Smooth muscle cell (in vitro differentiated cells): ENCODE measurements around the gene TACSTD2. TPM values are rescaled to one million over a fixed set of nuclear protein-coding genes. Genes with fewer than 3 reads are reported as not detected.

Experiments used
- DNase-seq: peaks from one replicate; lab custom pipeline; 2025; ENCODE audit not compliant: unreplicated experiment; lab: John Stamatoyannopoulos, UW
- H2AFZ ChIP-seq: fragments of 200-600 bp; sonication (generic); 2 replicates; pipeline ENCODE4 v1.6.0; 2016; ENCODE audit warnings: antibody characterized with exemption, low read depth, mild to moderate bottlenecking
- H3F3A ChIP-seq: fragments of 200-600 bp; sonication (generic); 2 replicates; pipeline ENCODE4 v1.6.0; 2017; ENCODE audit warnings: antibody characterized with exemption, low read depth
- H3K27ac ChIP-seq: fragments of 200-600 bp; sonication (generic); 2 replicates; pipeline ENCODE4 v1.5.1; 2016; ENCODE audit warnings: low read depth, mild to moderate bottlenecking
- H3K27me3 ChIP-seq: fragments of 200-600 bp; sonication (generic); 2 replicates; pipeline ENCODE4 v1.6.1; 2016; ENCODE audit warnings: low read depth, mild to moderate bottlenecking
- H3K36me3 ChIP-seq: fragments of 200-600 bp; sonication (generic); 2 replicates; pipeline ENCODE4 v1.5.1; 2016; ENCODE audit warnings: low read depth
- H3K4me1 ChIP-seq: fragments of 200-600 bp; sonication (generic); 2 replicates; pipeline ENCODE4 v1.5.1; 2016; ENCODE audit warnings: low read depth
- H3K4me2 ChIP-seq: fragments of 200-600 bp; sonication (generic); 2 replicates; pipeline ENCODE4 v1.6.0; 2016; ENCODE audit warnings: mild to moderate bottlenecking
- H3K4me3 ChIP-seq: fragments of 200-600 bp; sonication (generic); 2 replicates; pipeline ENCODE4 v1.5.1; 2016; ENCODE audit warnings: mild to moderate bottlenecking
- H3K79me2 ChIP-seq: fragments of 200-600 bp; sonication (generic); 2 replicates; pipeline ENCODE4 v1.6.0; 2016; ENCODE audit warnings: low read depth, mild to moderate bottlenecking
- H3K9ac ChIP-seq: fragments of 200-600 bp; sonication (generic); 2 replicates; pipeline ENCODE4 v1.6.0; 2016; ENCODE audit warnings: low read depth
- H3K9me3 ChIP-seq: fragments of 200-600 bp; sonication (generic); replicated peaks from 2 replicates; pipeline ENCODE4 v1.5.1; 2016; ENCODE audit warnings: low read depth
- H4K20me1 ChIP-seq: fragments of 200-600 bp; sonication (generic); 2 replicates; pipeline ENCODE4 v1.6.0; 2016; ENCODE audit warnings: low read depth
- WGBS: methylation state at CpG from one replicate; pipeline ENCODE4 v1.1.7; 2016; ENCODE audit warnings: low lambda C conversion rate; 5-methylcytosine and 5-hydroxymethylcytosine counted together
- polyA plus RNA-seq: library from polyadenylated mRNA; unstranded; fragments of >200 nt; fragmentation: Nextera tagmentation; extraction: Ambion mirVana; gene quantifications from 2 replicates; pipeline ENCODE4 v1.2.1, GENCODE V29; 2016
- total RNA-seq: library from RNA; depleted of rRNA; stranded (reverse); fragments of >200 nt; gene quantifications from 2 replicates; pipeline ENCODE4 v1.2.3, GENCODE V29; 2014
- TF ChIP-seq, protein P1 (sequence below): fragments of 200-600 bp; sonication (generic); IDR thresholded peaks from 2 replicates; pipeline ENCODE4 v1.5.1; 2017; ENCODE audit warnings: borderline replicate concordance, mild to moderate bottlenecking, antibody characterized with exemption; ENCODE audit not compliant: insufficient read depth, poor library complexity, severe bottlenecking

Gene TACSTD2
- total and polyA plus RNA-seq, 2 experiments from 2014 or later: 9.8 to 27.3 TPM

DNA sequence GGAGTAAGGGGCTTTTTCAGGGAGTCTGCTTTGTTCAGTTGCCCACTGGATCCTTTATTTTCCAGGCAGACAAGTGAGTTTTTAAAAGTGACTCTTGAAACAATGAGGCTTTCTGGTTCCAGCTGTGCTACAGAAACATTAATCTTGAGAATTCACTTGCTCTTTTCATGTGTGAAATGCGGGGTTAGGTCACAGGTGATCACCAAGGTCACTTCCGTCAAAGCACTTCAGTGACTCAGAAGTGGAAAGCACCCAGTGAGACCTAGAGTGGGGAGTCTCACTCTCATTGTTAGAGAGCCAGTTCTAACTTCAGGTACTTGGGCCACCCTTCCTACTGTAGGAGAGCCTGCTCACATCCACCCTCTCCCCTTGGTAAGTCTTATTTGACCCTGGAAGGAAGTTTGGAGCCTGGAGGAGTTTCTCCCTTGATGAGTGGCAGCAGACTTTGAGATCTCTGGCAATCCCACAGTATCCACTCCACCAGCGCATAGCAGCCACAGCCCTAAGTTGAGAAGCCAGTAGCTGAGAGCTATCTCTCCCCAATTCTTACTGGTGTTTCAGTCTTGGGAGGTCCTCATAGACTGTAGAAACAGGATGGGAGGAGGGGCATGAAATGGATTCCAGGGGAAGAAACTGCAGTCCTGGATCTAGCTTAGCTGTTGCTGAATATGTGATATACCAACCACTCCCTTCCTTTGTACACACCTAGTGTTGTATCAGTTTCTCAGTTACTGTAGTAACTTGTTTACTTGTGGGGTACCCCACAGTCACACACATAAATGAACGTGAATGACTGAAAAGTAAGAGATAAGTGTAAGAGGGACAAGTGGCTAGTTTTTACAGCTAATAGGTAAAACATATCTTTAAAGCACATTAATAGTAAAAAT, 3.1 kb downstream of the TACSTD2 start:
- Histone ChIP-seq H3K4me2 (no peak overlapping the region), H3K79me2 (no peaks in the 10 kb centered on the region), H3K27ac (no peak overlapping the region), H3K9me3 (no peaks in the 10 kb centered on the region), H3K27me3 (peaks cover 16% of the 10 kb centered on the region), H2AFZ (no peak overlapping the region), H3F3A (no peaks in the 10 kb centered on the region), H3K4me3 (no peak overlapping the region), H3K9ac (no peak overlapping the region), H3K36me3 (no peaks in the 10 kb centered on the region), H3K4me1 (no peaks in the 10 kb centered on the region), H4K20me1 (no peaks in the 10 kb centered on the region)
- no peak for DNase-seq
- TF ChIP-seq, protein P1, sequence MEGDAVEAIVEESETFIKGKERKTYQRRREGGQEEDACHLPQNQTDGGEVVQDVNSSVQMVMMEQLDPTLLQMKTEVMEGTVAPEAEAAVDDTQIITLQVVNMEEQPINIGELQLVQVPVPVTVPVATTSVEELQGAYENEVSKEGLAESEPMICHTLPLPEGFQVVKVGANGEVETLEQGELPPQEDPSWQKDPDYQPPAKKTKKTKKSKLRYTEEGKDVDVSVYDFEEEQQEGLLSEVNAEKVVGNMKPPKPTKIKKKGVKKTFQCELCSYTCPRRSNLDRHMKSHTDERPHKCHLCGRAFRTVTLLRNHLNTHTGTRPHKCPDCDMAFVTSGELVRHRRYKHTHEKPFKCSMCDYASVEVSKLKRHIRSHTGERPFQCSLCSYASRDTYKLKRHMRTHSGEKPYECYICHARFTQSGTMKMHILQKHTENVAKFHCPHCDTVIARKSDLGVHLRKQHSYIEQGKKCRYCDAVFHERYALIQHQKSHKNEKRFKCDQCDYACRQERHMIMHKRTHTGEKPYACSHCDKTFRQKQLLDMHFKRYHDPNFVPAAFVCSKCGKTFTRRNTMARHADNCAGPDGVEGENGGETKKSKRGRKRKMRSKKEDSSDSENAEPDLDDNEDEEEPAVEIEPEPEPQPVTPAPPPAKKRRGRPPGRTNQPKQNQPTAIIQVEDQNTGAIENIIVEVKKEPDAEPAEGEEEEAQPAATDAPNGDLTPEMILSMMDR: no peak
- 77% methylated on average over 4 of the region's 4 CpGs for WGBS

GRCh38 chr1:58573138-58573537, 3.9 kb downstream of the TACSTD2 start:
- no peak overlapping the region for H2AFZ ChIP-seq
- H3K9me3 ChIP-seq: no peaks in the 10 kb centered on the region
- peaks cover 16% of the 10 kb centered on the region for H3K27me3 ChIP-seq
- TF ChIP-seq, protein P1: no peak
- no peak for DNase-seq
- 86% methylated on average over 2 of the region's 2 CpGs for whole genome bisulfite sequencing
- no peaks in the 10 kb centered on the region for H3K36me3 ChIP-seq
- H3K4me1 ChIP-seq: no peaks in the 10 kb centered on the region
- H3K9ac ChIP-seq: no peak overlapping the region
- peak overlapping the region; percentile 7 for H3K27ac ChIP-seq
- H3K4me3 ChIP-seq: no peak overlapping the region
- no peaks in the 10 kb centered on the region for H3F3A ChIP-seq
- no peak overlapping the region for H3K4me2 ChIP-seq
- no peaks in the 10 kb centered on the region for H4K20me1 ChIP-seq
- H3K79me2 ChIP-seq: no peaks in the 10 kb centered on the region

GRCh38 chr1:58572690-58573089, 4.4 kb downstream of the TACSTD2 start:
- Histone ChIP-seq H3K79me2 (no peaks in the 10 kb centered on the region), H3K4me3 (no peak overlapping the region), H3F3A (no peaks in the 10 kb centered on the region), H3K9ac (no peak overlapping the region), H4K20me1 (no peaks in the 10 kb centered on the region), H3K27me3 (peaks cover 14% of the 10 kb centered on the region), H3K9me3 (no peaks in the 10 kb centered on the region), H3K4me2 (no peak overlapping the region), H3K27ac (peak overlapping the region; percentile 7), H2AFZ (no peak overlapping the region), H3K4me1 (no peaks in the 10 kb centered on the region), H3K36me3 (no peaks in the 10 kb centered on the region)
- WGBS: 63% methylated on average over 2 of the region's 2 CpGs
- no peak for DNase-seq
- TF ChIP-seq, protein P1: no peak

- H3K9ac ChIP-seq: no peak overlapping the region
- no peak overlapping the region for H2AFZ ChIP-seq
- H3K4me2 ChIP-seq: no peak overlapping the region
- no peaks in the 10 kb centered on the region for H4K20me1 ChIP-seq
- H3K27me3 ChIP-seq: peaks cover 4% of the 10 kb centered on the region
- peaks cover 3% of the 10 kb centered on the region for H3K4me1 ChIP-seq
- no peaks in the 10 kb centered on the region for H3K9me3 ChIP-seq
- no peak overlapping the region for H3K27ac ChIP-seq
- TF ChIP-seq, protein P1: no peak
- no peaks in the 10 kb centered on the region for H3K79me2 ChIP-seq
- no peaks in the 10 kb centered on the region for H3F3A ChIP-seq
- DNase-seq: no peak
- H3K36me3 ChIP-seq: no peaks in the 10 kb centered on the region
- H3K4me3 ChIP-seq: no peak overlapping the region
Measured at GRCh38 chr1:58571616-58572015, 5.4 kb downstream of the TACSTD2 start.
